GM19395 (cell line): ENCODE results near the gene C9orf72.

Experiments used
- ATAC-seq: cut with Tn5 transposase; IDR thresholded peaks from one replicate; pipeline ENCODE4 v1.9.1; 2021; ENCODE audit warnings: mild to moderate bottlenecking, moderate library complexity; ENCODE audit not compliant: unreplicated experiment

C9orf72 gene

DNA sequence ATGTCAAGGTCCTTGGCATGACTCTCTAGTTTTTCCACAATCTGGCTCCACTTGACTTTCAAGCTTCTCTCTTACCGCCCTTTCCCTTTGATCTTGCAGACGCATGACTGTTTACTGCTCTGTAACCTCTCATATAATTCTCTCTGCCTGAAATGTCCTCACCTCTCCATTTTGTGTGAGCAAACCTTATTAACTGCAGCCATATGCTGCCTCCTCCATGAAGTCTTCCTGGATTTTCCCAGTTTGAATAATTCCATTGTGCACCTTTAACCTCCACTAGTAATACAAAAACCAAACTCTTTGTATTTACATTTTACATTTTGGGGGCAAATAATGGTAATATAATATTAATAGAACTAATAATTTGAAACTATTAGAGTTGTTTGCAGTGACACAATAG, 9.5 kb upstream of the C9orf72 start:
- no peak for ATAC-seq

DNA sequence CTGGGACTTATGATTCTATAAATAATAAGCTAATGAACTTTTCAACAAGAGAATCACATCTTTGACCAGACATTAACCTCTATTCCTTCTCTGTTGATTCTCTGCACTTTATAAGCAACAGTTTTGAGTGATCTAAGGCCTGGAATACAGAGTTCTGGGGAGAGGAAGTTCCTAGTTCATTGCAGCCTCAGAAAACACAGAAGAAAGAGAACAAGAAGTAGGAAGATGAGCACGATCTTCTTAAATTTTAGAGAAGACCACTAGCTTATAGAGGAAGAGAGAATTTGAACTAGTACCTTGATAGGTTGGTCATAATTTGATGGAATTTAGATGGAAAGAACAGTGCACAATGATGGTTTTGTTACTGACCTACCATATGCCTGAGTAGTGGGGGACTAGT, 8.5 kb upstream of the C9orf72 start:
- no peak for ATAC-seq

DNA sequence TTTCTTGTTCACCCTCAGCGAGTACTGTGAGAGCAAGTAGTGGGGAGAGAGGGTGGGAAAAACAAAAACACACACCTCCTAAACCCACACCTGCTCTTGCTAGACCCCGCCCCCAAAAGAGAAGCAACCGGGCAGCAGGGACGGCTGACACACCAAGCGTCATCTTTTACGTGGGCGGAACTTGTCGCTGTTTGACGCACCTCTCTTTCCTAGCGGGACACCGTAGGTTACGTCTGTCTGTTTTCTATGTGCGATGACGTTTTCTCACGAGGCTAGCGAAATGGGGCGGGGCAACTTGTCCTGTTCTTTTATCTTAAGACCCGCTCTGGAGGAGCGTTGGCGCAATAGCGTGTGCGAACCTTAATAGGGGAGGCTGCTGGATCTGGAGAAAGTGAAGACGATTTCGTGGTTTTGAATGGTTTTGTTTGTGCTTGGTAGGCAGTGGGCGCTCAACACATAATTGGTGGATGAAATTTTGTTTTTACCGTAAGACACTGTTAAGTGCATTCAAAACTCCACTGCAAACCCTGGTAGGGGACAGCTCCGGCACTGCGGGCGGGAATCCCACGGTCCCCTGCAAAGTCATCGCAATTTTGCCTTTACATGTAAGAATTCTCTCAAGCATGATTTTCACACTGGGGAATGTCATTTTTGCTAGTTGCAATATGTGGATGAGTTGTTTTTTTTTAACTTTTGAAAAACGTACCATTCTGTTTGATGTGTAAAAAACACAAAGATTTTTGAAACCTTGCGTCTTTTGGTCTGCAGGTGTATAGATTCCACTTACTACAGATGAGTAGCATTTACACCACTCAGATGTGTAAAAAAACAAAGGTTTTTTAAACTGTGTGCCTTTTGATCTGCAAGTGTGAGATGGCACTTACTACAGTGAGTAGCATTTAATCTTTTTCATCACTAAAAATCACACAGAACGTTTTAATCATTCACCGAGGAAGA, 631 bp upstream of the C9orf72 start:
- ATAC-seq: peak; percentile 88

DNA sequence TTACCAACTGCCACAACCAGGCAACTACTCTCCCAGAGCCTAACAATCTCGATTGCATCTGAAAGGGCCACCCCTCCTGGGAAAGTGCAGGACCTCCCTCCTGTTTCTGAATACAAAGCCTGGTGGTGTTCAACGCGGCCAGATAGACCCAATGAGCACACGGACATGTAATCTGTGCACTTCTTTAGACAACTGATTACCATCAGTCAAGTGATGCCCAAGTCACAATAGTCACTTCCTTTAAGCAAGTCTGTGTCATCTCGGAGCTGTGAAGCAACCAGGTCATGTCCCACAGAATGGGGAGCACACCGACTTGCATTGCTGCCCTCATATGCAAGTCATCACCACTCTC, 739 bp downstream of the C9orf72 start:
- peak; percentile 49 for ATAC-seq

DNA sequence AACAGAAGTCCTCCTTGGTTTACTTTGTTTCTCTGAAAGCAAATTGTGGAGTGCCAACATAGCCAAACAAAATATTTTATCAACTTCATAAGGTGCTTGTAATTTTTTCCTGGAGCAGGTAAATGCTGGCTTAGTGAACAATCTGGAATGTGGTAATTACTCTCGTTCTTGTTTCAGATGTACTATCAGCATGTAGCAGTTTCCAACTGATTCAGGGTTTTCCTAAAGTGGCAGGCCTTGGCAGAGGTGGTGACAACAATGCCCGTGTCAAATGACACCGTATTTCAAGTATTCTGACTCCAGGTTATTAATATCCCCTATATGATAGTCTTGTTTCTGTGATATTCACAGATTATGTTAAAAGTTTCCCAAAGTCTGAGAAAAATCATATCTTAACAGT, 1.2 kb downstream of the C9orf72 start:
- no peak for ATAC-seq

DNA sequence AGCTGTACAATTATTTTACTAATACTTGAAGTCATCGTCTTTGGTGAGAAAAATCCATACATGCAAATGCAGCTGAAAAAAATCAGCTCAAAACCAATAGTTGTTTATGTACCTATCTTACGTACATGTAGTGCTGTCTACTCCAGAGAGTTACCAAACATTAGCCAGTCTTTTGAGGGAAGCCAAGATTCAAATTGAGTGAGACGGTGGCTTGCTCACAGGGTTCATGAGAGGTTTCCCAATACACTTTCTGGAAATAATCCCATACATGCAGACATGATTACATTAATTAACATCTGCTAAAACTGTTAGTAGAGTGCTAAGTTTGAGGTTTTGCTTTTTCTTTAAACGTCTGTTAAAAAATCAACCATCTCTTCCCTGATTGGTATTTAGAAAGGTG, 2.3 kb downstream of the C9orf72 start:
- no peak for ATAC-seq

- no peak for ATAC-seq
Measured at GRCh38 chr9:27569406-27569805, 3.9 kb downstream of the C9orf72 start.

GRCh38 chr9:27566118-27566517, 7.2 kb downstream of the C9orf72 start:
- ATAC-seq: no peak

DNA sequence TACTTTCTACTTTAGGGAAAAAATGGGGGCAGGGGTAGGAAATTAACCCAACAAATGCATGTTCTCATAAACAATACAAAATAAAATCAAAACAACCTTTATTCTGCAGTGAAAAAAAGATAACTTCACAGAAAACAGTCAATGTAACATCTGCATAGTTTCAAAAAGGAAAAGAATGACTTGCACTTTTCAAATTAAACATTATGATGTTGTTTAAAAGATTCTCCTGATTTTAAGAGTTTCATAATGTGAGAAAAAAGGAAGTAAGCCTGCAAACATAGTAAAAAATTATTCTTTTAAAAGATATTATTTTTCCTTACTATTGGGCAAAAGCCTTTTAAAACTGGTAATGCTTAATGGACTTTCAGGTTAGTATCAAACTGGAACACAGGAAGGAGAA, 7.6 kb downstream of the C9orf72 start:
- no peak for ATAC-seq

- ATAC-seq: peak; percentile 51
Measured at GRCh38 chr9:27564670-27565069, 8.6 kb downstream of the C9orf72 start.

GRCh38 chr9:27563738-27564430, 9.4 kb downstream of the C9orf72 start:
- ATAC-seq: no peak

DNA sequence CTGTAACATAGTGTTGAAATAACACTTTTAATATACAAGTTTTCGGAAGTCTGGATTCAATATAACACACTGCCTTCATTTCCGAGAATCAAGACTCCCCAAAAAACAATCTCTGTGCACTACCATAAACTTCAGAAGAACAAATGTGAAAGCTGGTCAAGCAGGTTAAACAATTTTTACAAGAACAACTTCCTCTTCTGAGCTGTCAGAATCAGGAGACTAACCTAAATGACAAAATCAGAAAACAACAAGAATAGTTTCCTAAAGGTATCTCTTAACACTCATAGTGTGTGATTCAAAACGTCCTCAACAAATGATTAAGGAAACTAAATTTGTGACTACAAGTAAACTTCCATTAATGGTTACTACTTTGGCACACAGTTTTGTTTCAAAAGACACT, 11.6 kb downstream of the C9orf72 start:
- peak; percentile 53 for ATAC-seq

- no peak for ATAC-seq
Measured at GRCh38 chr9:27560457-27560856, 12.8 kb downstream of the C9orf72 start.

GRCh38 chr9:27558307-27558706, 15.0 kb downstream of the C9orf72 start:
- ATAC-seq: no peak

GRCh38 chr9:27556470-27556869, 16.8 kb downstream of the C9orf72 start:
- ATAC-seq: no peak

DNA sequence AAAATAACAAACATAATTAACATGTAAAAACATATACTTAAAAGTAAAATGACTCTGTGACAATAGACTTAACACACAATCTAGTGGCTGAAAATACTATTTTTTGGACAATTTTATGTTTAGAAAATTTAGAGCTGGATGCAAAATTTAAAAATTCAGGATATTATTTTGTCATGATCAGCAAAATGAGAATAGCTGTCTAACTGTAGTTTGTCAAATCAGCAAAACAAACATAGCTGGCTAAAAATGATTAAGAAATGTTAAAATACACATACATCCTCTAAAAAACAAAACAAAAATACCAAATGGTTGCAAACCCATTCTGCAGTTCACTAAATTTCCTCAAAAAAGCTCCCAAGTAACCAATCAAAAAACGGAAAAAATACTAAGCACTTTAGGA, 18.6 kb downstream of the C9orf72 start:
- no peak for ATAC-seq

- no peak for ATAC-seq
Measured at GRCh38 chr9:27549196-27549755, 24.0 kb downstream of the C9orf72 start.

GRCh38 chr9:27548055-27548741, 25.1 kb downstream of the C9orf72 start:
- ATAC-seq: peak; percentile 63

GRCh38 chr9:27545471-27545870, 27.8 kb downstream of the C9orf72 start:
- ATAC-seq: no peak

DNA sequence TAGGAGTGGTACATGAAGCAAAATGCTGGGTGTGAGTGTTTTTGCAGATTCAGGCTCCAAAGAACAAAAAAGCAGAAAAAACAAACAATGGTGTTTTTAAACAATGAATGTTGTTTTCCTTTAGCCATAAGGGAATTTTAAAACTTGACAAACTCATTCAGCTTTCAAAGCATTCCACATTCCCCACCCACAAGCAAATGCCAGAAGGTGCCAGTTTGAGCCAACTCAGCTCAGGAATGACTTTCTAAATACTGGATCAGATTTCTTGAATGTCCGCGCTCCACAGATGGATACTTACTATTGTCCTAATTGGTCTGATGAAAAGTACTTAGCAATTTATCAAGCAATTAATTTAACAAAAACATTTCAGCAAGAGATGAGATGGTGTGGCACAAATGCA, 30.8 kb downstream of the C9orf72 start:
- ATAC-seq: no peak

- ATAC-seq: no peak
Measured at GRCh38 chr9:27541740-27542139, 31.5 kb downstream of the C9orf72 start.
